ENCODE measurements around the gene ACOX1. TPM values are rescaled to one million over a fixed set of nuclear protein-coding genes. Genes with fewer than 3 reads are reported as not detected.
A peak's percentile ranks its signal among the peaks of the same experiment; 100 is the strongest.

Gene ACOX1
- total and polyA plus RNA-seq, 2 of the 13 experiments (the other 11 are each of a cell fraction or from before 2014, with no cell fraction given): 86.4 to 120 TPM

- TF ChIP-seq ATF7 (IDR thresholded peaks at IDR 0.05): no peak
- TF ChIP-seq ATF7 (CRISPR knock-in tag; IDR thresholded peaks at IDR 0.05): peak; percentile 87; the same call in 1 of the 2 replicates
- no peak for TF ChIP-seq ZNF446 (CRISPR knock-in tag; IDR thresholded peaks at IDR 0.05)
- no peak; the same call in 1 of the 2 replicates for TF ChIP-seq ZNF33B (CRISPR knock-in tag; IDR thresholded peaks at IDR 0.05)
- no peak for TF ChIP-seq PHB2 (IDR thresholded peaks at IDR 0.05; ENCODE audit: partially characterized antibody)
- 0 out of 2 replicates have a peak, but pooled peaks have one; percentile 72 for TF ChIP-seq ZNF567 (CRISPR knock-in tag; IDR thresholded peaks at IDR 0.05; ENCODE audit: borderline replicate concordance)
- peak; percentile 96 for TF ChIP-seq ZGPAT (CRISPR knock-in tag; IDR thresholded peaks at IDR 0.05)
- TF ChIP-seq FOXA3 (CRISPR knock-in tag; IDR thresholded peaks at IDR 0.05): peak; percentile 36
- TF ChIP-seq EED (CRISPR knock-in tag; IDR thresholded peaks at IDR 0.05): peak; percentile 71
- peak; percentile 45; the same call in 1 of the 2 replicates for TF ChIP-seq JUN (CRISPR knock-in tag; IDR thresholded peaks at IDR 0.05)
- TF ChIP-seq, protein P1, sequence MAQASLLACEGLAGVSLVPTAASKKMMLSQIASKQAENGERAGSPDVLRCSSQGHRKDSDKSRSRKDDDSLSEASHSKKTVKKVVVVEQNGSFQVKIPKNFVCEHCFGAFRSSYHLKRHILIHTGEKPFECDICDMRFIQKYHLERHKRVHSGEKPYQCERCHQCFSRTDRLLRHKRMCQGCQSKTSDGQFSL (CRISPR knock-in tag; IDR thresholded peaks at IDR 0.05): no peak
- peak; percentile 65 for TF ChIP-seq ZNF639 (CRISPR knock-in tag; conservative IDR thresholded peaks at IDR 0.05)
- TF ChIP-seq, protein P2, sequence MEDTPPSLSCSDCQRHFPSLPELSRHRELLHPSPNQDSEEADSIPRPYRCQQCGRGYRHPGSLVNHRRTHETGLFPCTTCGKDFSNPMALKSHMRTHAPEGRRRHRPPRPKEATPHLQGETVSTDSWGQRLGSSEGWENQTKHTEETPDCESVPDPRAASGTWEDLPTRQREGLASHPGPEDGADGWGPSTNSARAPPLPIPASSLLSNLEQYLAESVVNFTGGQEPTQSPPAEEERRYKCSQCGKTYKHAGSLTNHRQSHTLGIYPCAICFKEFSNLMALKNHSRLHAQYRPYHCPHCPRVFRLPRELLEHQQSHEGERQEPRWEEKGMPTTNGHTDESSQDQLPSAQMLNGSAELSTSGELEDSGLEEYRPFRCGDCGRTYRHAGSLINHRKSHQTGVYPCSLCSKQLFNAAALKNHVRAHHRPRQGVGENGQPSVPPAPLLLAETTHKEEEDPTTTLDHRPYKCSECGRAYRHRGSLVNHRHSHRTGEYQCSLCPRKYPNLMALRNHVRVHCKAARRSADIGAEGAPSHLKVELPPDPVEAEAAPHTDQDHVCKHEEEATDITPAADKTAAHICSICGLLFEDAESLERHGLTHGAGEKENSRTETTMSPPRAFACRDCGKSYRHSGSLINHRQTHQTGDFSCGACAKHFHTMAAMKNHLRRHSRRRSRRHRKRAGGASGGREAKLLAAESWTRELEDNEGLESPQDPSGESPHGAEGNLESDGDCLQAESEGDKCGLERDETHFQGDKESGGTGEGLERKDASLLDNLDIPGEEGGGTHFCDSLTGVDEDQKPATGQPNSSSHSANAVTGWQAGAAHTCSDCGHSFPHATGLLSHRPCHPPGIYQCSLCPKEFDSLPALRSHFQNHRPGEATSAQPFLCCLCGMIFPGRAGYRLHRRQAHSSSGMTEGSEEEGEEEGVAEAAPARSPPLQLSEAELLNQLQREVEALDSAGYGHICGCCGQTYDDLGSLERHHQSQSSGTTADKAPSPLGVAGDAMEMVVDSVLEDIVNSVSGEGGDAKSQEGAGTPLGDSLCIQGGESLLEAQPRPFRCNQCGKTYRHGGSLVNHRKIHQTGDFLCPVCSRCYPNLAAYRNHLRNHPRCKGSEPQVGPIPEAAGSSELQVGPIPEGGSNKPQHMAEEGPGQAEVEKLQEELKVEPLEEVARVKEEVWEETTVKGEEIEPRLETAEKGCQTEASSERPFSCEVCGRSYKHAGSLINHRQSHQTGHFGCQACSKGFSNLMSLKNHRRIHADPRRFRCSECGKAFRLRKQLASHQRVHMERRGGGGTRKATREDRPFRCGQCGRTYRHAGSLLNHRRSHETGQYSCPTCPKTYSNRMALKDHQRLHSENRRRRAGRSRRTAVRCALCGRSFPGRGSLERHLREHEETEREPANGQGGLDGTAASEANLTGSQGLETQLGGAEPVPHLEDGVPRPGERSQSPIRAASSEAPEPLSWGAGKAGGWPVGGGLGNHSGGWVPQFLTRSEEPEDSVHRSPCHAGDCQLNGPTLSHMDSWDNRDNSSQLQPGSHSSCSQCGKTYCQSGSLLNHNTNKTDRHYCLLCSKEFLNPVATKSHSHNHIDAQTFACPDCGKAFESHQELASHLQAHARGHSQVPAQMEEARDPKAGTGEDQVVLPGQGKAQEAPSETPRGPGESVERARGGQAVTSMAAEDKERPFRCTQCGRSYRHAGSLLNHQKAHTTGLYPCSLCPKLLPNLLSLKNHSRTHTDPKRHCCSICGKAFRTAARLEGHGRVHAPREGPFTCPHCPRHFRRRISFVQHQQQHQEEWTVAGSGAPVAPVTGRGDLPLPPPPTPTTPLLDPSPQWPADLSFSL (CRISPR knock-in tag; IDR thresholded peaks at IDR 0.05): no peak
- no peak for TF ChIP-seq CHD2 (IDR thresholded peaks at IDR 0.05; ENCODE audit: low read depth, low read length)
- peak; percentile 88 for TF ChIP-seq ZNF772 (CRISPR knock-in tag; IDR thresholded peaks at IDR 0.05)
- peak; percentile 95 for TF ChIP-seq KAT8 (CRISPR knock-in tag; IDR thresholded peaks at IDR 0.05)
- peak; percentile 73; the same call in 1 of the 3 replicates for TF ChIP-seq MXI1 (IDR thresholded peaks at IDR 0.05; ENCODE audit: borderline replicate concordance, low read depth, low read length)
- no peak; the same call in 1 of the 2 replicates for TF ChIP-seq FOXJ3 (CRISPR knock-in tag; IDR thresholded peaks at IDR 0.05; ENCODE audit: borderline replicate concordance)
- peak; percentile 25 for TF ChIP-seq U2AF1 (optimal IDR thresholded peaks at IDR 0.05; ENCODE audit: low read depth, low read length)
- peak; percentile 96 for TF ChIP-seq ZSCAN12 (CRISPR knock-in tag; IDR thresholded peaks at IDR 0.05)
Observed at GRCh38 chr17:75978938-75979704, at the start of gene ACOX1, which contains the start of gene TEN1 (continued).
